ENCODE data around the gene TBX3.

- TF ChIP-seq YY1 (IDR thresholded peaks at IDR 0.05; ENCODE audit: insufficient read depth, insufficient read length) (no peak), SUZ12 (IDR thresholded peaks at IDR 0.05; ENCODE audit: extremely low read depth, insufficient read depth, insufficient read length) (no peak)
Observed at GRCh38 chr12:114636723-114637480, 47.1 kb downstream of the TBX3 start.

Data from NT2/D1 (cell line).